A549 (cell line): ENCODE data around the gene SLC10A7.

ENCODE experiments used
- HOXB5 ChIP-seq: fragments of 250-450 bp; sonication (Bioruptor Pico); IDR thresholded peaks from 2 replicates; pipeline ENCODE4 v1.5.0; 2020; ENCODE audit warnings: mild to moderate bottlenecking, moderate library complexity
- RCOR1 ChIP-seq: fragments of 150-350 bp; IDR thresholded peaks from 2 replicates; pipeline ENCODE4 v1.6.1; 2014; ENCODE audit warnings: antibody characterized with exemption, low read length, low read depth
- TF ChIP-seq, protein P1 (sequence below): fragments of 200-600 bp; sonication (generic); IDR thresholded peaks from 2 replicates; pipeline ENCODE4 v1.6.1; 2016; ENCODE audit warnings: antibody characterized with exemption, mild to moderate bottlenecking, moderate library complexity

DNA sequence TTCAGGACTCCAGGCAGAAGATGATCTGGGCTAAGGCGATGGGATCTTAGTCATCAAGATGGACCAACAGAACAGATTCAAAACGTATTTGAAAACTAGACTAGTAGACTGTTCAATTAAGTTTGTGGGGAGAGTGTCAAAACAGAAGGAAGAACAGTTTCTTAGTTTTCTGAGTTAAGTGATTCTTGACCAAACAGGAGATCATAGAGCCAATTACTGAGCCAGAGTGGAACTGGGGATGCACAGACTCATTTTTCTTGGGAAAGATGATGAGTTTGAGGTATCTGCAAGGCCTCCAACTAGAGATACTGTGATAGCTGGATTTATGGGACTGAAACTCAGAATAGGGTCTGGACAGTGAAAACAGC is 187.9 kb downstream of the SLC10A7 start:
- TF ChIP-seq, protein P1, sequence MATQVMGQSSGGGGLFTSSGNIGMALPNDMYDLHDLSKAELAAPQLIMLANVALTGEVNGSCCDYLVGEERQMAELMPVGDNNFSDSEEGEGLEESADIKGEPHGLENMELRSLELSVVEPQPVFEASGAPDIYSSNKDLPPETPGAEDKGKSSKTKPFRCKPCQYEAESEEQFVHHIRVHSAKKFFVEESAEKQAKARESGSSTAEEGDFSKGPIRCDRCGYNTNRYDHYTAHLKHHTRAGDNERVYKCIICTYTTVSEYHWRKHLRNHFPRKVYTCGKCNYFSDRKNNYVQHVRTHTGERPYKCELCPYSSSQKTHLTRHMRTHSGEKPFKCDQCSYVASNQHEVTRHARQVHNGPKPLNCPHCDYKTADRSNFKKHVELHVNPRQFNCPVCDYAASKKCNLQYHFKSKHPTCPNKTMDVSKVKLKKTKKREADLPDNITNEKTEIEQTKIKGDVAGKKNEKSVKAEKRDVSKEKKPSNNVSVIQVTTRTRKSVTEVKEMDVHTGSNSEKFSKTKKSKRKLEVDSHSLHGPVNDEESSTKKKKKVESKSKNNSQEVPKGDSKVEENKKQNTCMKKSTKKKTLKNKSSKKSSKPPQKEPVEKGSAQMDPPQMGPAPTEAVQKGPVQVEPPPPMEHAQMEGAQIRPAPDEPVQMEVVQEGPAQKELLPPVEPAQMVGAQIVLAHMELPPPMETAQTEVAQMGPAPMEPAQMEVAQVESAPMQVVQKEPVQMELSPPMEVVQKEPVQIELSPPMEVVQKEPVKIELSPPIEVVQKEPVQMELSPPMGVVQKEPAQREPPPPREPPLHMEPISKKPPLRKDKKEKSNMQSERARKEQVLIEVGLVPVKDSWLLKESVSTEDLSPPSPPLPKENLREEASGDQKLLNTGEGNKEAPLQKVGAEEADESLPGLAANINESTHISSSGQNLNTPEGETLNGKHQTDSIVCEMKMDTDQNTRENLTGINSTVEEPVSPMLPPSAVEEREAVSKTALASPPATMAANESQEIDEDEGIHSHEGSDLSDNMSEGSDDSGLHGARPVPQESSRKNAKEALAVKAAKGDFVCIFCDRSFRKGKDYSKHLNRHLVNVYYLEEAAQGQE, result no peak
- no peak for TF ChIP-seq RCOR1
- no peak for TF ChIP-seq HOXB5 (CRISPR knock-in tag)
